GM18867 (cell line): Measurements from ENCODE around the gene ISOC2.
"Not testable (repeated sequence)": the region's sequence is repeated elsewhere in the genome, so short reads cannot be mapped to it uniquely, and the experiment has no call there.

Experiments
- ATAC-seq: cut with Tn5 transposase; IDR thresholded peaks from one replicate; pipeline ENCODE4 v1.9.1; 2021; ENCODE audit warnings: mild to moderate bottlenecking, moderate library complexity; ENCODE audit not compliant: unreplicated experiment

ISOC2 gene

DNA sequence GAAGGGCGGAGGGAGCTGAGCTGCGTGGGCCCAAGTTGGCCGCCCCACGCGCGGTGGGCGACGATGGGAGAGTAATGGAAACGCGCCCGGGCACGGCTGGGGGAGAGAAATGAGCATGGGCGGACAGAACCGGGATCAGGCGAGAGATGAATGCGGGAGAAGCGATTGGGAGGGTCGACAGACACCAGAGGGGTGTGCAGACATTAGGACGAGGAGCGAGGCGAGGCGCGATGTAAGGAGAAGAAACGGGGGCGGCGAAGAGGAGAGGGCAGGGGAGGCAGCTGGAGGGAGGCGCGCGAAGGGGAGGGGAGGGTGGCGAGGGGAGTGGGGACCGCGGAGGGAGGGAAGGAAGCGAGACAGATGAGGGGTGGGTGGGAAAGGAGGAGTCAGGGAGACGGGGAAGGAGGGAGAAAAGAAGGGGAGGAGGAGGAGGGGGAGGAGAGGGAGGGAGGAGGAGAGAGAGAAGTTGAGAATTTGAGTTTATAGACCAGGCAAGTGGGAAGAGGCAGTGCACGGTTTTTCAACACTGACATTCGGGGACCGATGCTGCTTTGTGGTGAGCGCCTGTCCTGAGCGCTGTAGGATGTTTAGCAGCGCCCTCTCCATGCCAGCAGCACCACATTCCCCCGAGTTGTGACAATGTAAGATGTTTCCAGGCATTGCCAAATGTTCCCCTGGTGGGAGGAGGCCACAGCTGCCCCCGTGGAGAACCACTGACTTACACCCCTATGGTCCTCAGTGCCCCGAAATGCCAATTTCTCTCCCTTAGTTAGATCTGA lies 18.2 kb downstream of the ISOC2 start, which contains the start of gene SHISA7:
Gene SHISA7, minus strand, starts transcription at position 256 of the 779 bp plus-strand sequence. CDS start 437 bp downstream, outside the sequence.
- no peak for ATAC-seq

DNA sequence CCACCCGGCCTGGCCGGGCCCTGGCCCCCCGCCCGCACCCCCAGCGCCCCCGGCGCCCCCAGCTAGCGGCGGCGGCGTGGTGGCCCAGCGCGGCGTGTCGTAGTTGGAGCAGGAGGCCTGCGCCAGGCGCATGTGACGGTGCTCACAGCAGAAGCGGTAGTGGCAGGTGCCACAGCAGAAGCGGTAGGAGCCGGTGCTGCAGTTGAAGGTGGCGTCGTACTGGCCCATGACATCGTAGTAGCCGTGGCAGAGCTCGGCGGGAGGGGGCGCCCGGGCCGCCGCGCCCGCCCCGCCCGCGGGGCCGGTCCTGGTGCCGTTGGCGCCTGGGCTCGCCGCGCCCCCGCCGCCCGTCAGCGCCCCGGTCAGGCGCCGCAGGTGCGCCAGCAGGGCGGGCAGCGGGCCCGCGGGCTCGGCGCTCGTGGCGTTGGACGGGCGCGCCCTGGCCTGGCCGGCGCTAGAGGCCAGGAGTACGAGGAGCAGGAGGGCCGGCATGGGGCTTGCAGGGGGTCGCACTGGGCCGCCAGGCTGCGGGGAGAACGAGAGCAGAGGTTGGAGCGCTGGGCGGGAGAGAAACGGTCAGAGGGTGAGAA lies 19.0 kb downstream of the ISOC2 start:
- no peak for ATAC-seq

DNA sequence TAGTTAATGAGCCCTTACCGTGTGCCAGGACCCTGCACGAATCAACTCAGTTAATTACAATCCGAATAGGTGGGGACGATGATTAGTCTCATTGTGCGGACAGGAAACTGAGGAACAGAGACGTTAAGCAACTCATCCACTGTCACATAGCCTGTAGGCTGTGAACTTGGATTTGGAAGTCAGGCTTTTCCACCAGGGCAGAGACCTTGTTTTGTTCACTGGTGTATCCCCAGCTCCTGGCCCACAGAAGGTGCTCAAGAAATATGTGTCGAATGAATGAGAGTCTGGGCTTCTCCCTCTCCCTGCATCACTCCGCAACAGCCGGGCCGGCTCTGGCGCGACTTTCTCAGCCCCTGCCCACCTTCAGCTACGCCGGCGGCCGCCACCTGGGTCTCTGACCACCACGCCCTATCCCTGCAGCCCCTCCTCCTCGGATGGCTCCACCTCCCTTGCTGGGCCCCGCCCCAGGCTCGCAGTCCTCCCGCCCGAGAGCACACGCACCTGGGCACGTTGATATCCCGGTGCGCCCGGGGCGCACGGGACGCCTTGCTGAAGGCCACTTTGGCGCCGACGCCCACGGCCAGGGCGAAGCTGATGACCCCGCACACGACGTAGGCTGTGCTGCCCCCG lies 19.6 kb downstream of the ISOC2 start:
- ATAC-seq = no peak

DNA sequence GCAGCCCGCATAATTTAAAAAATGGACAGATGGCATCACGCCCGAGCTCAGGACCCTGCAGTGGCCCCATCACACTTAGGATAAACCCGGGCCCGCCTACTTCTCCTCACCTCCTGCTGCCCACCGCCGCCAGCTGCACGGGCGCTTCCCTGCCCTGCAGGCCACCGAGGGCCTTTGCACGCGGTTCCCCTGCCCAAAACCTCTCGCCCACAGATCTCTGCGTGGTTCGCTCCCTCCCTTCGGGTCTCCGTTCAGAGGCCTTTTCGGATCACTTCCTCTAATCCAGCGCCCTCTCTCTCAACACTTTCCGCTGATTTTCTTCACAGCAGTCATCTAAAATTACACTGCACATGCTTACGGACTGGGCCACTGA lies 20.1 kb downstream of the ISOC2 start:
- no peak for ATAC-seq

DNA sequence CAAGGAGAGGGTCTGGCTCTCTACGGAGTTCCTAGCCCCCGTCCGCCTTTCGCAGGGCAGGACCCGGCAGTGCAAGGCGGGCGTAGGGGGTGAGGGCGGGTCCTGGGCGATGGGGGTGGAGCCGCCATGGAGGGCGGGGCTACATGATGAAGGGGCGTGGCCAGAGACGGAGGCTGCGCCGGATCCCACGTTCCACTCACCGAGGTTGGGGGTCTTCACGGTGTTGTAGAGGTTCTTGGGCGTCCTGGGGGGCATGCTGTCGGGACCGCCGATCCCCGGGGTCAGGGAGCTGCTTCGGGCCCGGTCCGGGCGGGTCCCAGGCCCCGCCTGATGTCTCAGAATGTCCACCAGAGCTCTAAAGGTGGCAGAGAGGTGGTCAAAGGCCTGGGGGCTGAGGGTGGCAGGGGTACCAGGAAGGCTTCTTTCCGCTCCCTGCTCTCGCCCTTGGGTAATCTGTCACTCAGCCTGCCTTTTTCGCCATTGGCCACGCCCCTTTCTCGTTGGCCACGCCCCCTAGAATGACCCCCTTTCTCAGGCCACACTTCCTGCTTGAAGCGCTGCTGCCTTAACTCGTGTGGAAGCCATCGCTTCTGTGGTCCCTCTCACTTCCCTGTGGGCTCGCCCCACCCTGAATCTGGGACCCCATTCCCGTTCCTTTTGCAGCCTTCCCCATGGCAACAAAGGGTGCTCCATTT lies 20.9 kb downstream of the ISOC2 start:
- no peak for ATAC-seq

DNA sequence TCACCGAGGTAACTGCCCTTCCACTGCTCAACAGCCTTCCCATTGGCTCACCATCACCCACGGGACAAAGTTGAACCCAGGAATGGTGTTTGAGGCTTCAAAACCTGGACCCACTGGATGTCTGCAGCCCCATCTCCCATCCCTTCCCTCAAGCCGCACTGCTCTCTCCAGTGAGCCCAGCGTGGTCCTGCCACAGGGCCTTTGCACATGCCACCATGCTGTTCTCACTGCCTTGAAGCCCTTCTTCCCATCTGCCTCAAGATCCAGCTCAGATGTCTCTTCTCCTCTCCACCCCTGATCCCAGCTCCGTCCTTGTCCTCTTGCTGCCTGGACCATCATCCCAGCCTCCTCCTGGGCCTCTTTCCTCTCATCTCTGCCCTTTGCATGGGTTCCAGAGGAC lies 22.4 kb downstream of the ISOC2 start:
- ATAC-seq = no peak

DNA sequence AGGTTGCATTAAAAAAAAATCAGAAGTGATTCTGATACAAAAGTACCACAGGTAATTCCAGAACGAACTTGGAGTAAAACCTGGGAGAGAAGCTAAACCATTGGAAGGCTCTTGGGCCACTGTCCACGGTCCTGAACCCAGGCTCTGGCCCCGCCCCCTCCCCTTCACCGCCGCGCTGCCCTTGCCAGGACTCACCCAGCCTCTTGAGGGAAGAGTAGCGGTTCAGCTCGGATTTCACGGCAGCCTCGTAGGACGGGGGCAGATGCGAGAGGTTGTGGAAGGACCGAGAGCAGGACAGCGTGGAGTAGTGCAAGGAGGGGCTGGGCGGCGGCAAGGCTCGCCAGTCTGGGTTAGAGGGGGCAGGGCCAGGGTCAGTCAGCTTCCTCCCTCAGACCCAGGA lies 24.0 kb downstream of the ISOC2 start:
- ATAC-seq = no peak

DNA sequence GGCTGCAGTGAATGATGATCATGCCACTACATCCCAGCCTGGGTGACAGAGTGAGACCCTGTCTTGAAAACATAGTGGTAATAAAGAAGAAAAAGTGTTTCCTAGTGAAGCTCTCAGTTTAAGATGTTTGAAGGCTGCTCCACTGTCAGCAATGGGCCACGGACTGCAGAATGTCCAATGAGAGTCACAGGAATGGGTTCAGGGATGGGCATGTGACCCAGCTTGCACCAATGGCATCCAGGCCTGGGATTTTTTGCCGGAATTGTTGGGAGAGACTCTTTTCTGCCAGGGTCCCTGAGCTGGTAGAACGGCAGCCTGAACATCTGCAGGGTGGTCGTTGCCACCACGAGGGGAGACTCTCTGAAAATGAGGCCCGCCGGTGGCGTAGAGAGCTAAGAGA lies 24.6 kb downstream of the ISOC2 start:
- ATAC-seq = no peak

DNA sequence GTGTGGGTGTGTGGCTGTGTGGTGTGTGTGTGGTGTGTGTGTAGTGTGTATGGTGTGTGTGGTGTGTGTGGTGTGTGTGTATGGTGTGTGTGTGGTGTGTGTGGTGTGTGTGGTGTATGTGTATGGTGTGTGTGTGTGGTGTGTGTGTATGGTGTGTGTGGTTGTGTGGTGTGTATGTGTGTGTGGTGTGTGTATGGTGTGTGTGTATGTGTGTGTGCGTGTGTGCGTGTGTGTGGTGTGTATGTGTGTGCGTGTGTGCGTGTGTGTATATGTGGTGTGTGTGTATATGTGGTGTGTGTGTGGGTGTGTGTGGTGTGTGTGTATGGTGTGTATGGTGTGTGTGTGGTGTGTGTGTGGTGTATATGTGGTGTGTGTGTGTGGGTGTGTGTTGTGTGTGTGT lies 26.4 kb downstream of the ISOC2 start:
- no peak for ATAC-seq

DNA sequence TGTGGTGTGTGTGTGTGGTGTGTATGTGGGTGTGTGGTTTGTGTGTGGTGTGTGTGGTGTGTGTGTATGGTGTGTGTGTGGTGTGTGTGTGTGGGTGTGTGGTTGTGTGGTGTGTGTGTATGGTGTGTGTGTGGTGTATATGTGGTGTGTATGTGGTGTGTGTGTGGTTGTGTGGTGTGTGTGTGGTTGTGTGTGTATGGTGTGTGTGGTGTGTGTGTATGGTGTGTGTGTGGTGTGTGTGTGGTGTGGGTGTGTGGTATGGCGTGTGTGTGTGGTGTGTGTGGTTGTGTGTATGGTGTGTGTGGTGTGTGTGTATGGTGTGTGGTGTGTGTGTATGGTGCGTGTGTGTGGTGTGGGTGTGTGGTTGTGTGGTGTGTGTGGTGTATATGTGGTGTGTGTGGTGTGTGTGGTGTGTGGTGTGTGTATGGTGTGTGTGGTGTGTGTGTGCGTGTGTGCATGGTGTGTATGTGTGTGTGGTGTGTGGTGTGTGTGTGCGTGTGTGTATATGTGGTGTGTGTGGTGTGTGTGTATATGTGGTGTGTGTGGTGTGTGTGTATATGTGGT lies 27.0 kb downstream of the ISOC2 start:
- no peak for ATAC-seq

DNA sequence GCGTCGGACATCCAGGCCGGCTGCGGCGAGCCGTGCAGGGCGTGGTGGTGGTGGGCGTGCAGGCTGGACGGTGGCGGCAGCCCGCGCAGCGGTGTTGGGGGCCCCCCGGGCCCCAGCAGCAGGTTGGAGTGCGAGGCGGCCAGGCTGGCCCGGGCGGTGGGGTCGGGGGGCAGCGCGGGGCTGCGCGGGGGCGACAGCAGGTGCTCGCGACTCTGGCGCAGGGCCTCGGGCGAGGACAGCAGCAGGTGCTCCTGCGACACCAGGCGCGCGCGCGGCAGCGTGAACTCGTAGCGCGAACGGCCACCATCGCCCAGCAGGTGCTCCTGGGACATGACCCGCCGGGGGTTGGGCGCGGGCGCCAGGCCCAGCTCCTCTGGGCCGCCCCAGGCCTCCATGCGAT lies 28.1 kb downstream of the ISOC2 start:
- ATAC-seq = no peak

DNA sequence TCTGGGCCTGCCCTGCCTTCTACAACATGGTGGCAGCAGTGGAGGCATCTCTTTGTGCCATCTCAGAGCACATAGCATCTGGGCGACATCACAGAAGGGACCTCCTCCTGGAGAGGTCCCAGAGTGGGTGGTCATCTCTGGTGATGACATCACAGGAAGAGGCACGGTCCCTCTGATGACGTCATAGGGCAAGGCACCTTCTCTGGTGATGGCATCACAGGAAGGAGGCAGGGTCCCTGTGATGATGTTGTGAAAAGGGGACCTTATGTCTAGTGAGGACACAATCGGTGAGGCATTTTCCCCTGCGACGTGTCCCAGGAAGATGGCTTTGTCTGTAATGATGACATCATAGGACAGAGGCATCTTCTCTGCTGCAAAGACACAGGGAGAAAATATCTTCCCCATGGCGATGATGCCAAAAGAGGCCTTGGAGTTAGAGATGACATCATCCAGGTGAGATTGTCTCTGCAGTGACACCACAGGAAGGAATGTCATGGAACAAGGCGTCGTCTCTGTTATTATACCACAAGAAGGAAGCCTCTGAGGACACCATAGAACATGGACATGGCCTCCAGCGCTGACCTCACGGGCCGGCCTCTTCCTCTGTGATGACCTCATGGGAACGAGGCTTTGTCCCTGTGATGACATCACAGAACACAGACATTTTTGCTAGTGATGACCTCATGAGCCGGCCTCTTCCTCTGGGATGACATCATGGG lies 29.0 kb downstream of the ISOC2 start:
- no peak for ATAC-seq

DNA sequence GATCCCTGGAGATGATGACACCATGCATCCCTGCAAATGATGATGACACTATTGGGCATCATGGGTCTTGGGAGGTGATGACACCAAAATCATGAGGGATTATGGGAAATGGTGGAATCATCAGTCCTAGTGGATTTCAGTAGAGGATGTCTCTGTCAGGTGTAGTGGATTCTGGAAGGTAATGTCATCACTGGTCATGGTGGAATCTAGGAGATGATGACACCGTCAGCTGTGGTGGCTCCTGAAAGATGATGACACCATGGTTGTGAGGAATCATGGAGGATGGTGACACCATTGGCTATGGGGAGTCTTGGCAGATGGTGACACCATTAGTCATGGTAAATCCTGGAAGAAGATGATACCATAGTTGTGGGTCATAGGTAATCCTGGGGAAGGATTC lies 30.3 kb downstream of the ISOC2 start:
- no peak for ATAC-seq

DNA sequence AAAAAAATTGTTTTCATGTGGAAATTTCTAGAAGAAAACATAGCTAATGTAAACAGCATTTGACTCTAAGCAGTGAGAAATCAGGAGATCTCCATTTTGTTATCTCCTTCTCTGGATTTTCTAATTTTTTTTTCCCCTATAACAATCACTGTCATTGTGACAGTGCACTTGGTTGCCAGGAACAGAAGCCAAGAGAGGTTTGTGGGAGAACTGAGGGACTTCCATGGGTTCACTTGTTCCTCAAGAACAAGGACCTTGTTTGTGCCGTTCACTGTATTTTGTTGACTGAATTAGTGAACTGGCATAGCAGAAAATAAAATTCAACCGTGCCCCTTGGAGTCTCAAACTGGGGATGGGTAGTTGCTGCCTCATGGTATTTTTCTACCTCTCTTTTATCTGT lies 35.4 kb downstream of the ISOC2 start:
- no peak for ATAC-seq

DNA sequence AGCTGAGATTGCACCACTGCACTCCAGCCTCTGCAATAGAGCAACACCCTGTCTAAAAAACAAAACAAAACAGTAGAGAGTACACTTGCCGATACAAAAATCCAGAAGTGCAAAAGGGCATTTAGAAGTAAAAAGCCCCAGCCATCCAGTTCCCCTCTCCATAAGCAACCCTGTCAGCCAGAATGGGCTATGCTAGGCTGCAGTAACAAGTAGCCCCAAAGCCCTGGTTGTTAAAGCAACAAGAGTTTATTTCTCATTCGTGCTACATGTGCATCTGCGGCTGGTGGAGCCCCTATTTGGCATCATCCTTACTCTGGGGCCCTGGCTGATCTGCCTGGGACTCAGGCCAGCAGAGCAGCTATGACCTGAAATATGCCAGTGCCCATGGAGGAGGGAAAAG lies 36.9 kb downstream of the ISOC2 start:
- no peak for ATAC-seq

DNA sequence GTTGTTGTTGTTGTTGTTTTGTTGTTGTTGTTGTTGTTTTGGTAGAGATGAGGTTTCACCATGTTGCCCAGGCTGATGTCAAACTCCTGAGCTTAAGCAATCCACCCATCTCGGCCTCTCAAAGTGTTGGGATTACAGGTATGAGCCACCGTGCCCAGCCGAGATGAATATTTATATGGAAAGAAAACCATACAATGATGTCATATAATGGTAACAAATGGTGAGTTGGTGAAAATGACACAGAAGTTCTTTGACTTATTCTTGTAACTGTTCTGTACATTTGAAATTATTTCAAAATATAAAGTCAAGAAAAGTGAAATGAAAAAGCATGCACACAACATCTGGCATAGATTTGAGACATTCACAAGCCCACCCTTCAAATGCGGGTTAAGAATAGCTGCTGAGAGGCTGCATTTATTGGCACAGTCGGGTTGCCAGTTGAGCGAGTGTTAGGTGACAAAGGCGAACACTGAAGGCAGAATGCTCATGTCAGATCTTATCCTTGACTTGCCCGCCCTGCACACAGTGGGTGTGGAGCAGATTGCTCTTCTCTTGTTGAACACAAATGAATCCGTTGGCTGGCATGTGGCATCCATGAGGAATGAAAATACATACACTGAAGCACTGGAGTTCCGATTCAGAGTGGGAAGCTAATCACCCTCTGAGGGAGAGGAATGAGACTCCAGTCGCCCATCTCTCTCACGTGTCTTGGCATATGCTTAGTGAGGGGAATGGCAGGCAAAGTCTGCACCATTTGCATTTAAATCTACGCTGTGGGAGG lies 38.0 kb downstream of the ISOC2 start:
- no peak for ATAC-seq

DNA sequence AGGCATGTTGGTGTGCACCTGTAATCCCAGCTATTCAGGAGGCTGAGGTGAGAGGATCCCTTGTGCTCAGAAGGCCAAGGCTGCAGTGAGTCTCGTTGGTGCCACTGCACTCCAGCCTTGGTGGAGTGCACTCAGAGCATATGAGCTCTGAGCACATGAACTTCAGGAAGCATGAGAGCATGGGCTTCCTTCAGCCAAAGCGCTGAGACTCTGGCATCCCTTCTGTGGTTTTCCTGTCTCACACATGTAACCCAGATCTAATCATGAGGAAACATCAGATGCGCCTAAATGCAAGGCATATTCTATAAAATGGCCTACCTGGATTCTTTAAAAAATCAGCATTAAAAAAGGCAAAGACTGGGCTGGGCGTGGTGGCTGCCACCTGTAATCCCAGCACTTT lies 40.2 kb downstream of the ISOC2 start:
- not testable (repeated sequence) for ATAC-seq

DNA sequence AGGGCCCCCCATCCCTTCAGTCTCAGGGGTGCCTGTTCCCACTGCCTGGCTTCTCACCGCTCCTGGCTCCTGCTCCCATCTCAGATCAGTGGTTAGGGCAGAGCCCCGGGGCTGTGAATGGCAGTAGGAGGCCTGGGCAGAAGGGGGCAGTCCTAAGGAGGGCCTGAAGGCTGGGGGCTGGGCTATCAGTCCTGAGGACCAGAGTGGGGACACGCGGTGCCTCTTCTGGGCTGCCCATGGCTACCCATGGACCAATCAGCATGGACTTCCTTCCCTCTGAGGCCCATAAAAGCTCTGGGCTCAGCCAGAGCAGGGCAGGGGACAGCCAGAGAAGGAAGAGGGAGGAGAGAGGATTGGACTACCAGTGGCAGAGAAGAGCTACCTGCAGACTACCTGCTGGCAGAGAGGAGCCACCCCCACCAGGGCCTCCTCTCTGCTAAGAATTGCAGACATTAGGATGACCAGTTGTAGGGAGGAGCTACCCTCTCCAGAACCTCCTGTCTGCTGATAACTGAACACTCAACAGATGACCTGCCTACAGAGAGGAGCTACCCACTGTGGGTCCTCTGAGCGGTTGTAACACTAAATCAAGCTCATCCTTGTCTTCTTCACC lies 41.7 kb downstream of the ISOC2 start:
- ATAC-seq = no peak

DNA sequence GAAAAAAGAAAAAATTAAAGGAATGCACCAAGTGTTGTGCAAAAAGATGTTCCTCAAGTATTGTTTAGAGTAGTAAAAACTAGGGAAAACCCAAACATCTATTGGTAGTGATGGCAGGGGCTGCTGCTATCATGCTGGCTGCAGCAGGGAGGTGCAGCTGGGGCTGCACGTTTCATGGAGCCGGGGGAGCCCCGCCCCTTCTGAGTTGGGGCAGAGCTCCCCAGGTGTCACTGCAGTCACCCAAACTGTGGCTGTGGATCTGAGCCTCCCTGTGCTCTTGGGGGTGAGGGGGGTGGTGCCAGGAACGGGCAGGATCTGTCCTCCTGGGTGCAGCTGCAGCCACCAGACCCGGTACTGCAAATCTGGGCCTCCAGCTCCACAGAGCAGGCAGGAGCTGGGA lies 42.3 kb downstream of the ISOC2 start:
- no peak for ATAC-seq

DNA sequence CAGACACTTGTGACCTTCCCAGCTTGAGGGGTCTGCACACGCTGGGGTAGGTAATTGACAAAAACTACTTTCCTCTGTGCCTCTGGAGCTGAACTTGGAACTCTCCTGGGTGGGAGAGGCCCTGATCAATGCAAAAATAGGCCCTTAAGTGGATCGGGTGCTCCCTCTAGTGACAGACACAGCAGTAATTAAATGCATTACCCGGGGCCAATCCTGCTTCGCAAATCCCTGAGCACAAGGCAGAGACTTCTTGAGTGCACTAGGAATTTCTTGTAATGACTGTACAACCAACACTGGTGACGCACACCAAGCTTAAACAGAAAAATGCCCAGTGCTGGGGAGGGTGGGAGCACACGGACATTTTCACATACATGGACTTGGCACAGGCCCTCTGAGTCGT lies 43.3 kb downstream of the ISOC2 start:
- ATAC-seq = no peak
